HT-29 (cell line): Measurements from ENCODE around the gene MAP2K7. TPM values are rescaled to one million over a fixed set of nuclear protein-coding genes. Genes with fewer than 3 reads are reported as not detected.
"Not testable (repeated sequence)": the region's sequence is repeated elsewhere in the genome, so short reads cannot be mapped to it uniquely, and the experiment has no call there.

Experiments
- DNase-seq: peaks from one replicate; pipeline ENCODE4 v3.0.0-alpha.2; 2015; ENCODE audit warnings: low spot score
- total RNA-seq: library from RNA; depleted of rRNA; stranded (reverse); fragments of >200 nt; shearing (Covaris generic); gene quantifications from 2 replicates; pipeline ENCODE4 v1.2.3, GENCODE V29; 2014; rRNA removed

Gene MAP2K7
- total RNA-seq: 28.8 and 30.8 TPM in 2 replicates

GRCh38 chr19:7903244-7904073 is at the start of gene MAP2K7:
Gene MAP2K7, plus strand, starts transcription at chr19:7903877. Its CDS starts 68 bp downstream, at chr19:7903945.
- peak; percentile 98 for DNase-seq

- no peak for DNase-seq
These were observed 48.1 kb upstream of the MAP2K7 start for GRCh38 chr19:7855426-7856108.

GRCh38 chr19:7856109-7856591 is 47.5 kb upstream of the MAP2K7 start:
- no peak for DNase-seq

GRCh38 chr19:7856679-7857663 is 46.7 kb upstream of the MAP2K7 start:
- DNase-seq: no peak

- no peak for DNase-seq
These were observed 46.0 kb upstream of the MAP2K7 start for GRCh38 chr19:7857727-7858108.

GRCh38 chr19:7858109-7858770 is 45.4 kb upstream of the MAP2K7 start:
- no peak for DNase-seq

- DNase-seq: not testable (repeated sequence)
These were observed 44.6 kb upstream of the MAP2K7 start for GRCh38 chr19:7859087-7859486.

- DNase-seq: no peak
These were observed 43.6 kb upstream of the MAP2K7 start for GRCh38 chr19:7859831-7860713.

GRCh38 chr19:7860714-7861618 is 42.7 kb upstream of the MAP2K7 start:
- no peak for DNase-seq

GRCh38 chr19:7861619-7862412 is 41.9 kb upstream of the MAP2K7 start:
- DNase-seq: no peak

GRCh38 chr19:7862413-7862951 is 41.2 kb upstream of the MAP2K7 start:
- no peak for DNase-seq

GRCh38 chr19:7863157-7863970 is 40.3 kb upstream of the MAP2K7 start:
- DNase-seq: no peak

GRCh38 chr19:7863971-7864689 is 39.5 kb upstream of the MAP2K7 start:
- DNase-seq: no peak

- no peak for DNase-seq
These were observed 39.0 kb upstream of the MAP2K7 start for GRCh38 chr19:7864690-7865074.

GRCh38 chr19:7865262-7865911 is 38.3 kb upstream of the MAP2K7 start:
- no peak for DNase-seq
